ENCODE data around the gene KCNIP4.

KCNIP4 gene

GRCh38 chr4:21457086-21457840 lies 491.3 kb downstream of the KCNIP4 start:
- no peak for DNase-seq (ENCODE audit: low spot score)

- DNase-seq (ENCODE audit: low spot score): no peak
Measured at GRCh38 chr4:21454831-21455230, 493.7 kb downstream of the KCNIP4 start.

DNA sequence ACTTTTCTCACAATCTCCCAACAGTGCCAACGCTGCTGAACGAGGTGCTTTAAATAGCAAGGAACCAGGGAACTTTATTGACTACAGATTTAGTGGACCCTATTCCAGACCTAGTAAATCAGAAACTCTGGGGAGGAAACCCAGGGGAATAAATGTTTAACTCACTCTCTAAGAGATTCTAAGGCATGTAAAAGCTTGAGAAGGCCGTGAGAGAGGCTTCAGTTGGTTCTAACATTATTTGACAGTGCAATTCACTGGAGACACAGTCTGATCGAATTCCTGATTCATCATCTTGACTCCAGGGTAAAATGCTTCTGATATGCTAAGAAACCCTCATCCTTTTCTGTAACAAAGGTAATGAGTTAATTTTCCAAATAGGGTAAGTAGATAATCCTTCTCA lies 494.4 kb downstream of the KCNIP4 start:
- no peak for DNase-seq (ENCODE audit: low spot score)

DNA sequence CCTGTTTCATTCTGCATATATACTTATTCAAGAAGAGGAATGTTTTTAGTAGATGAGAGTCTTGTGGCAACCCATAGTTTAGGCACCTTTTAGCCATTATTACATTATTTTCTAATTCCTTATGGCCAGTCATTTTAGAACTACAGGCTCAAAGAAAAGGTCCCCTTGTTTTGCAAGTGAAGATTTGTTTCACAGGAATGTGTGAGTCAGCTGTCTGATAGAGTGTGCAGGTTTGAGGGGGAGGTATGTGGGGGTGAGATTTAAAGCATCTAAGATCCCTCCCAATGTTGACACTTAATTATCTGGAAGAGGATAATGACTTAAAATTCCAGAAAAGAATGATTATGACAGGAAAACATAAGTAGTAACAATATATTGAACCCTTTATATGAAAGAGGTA lies 495.6 kb downstream of the KCNIP4 start:
- DNase-seq (ENCODE audit: low spot score): no peak

GRCh38 chr4:21451032-21451431 lies 497.5 kb downstream of the KCNIP4 start:
- no peak for DNase-seq (ENCODE audit: low spot score)

DNA sequence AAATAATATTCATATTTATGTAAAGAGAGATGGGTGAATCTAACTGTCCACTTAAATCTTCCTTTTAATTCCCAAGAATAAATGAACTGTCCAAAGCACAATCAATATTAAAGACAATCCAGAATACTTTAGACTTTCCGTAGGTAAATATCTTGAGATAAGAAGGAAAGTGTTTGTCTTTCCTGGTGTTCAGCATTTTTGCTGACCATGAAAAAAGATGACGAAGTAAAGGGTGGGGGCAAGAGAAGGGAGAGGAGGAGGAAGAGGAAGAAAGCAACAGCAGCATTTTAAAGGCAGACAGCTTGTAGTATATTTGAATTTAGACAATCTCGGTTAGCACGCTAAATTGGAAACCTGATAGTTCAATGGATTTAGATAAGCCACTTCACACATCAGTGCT lies 498.2 kb downstream of the KCNIP4 start:
- no peak for DNase-seq (ENCODE audit: low spot score)

GRCh38 chr4:21447301-21448054 lies 501.1 kb downstream of the KCNIP4 start:
- no peak for DNase-seq (ENCODE audit: low spot score)

GRCh38 chr4:21420166-21420565 lies 528.4 kb downstream of the KCNIP4 start:
- DNase-seq (ENCODE audit: low spot score): no peak

- DNase-seq (ENCODE audit: low spot score): no peak
Measured at GRCh38 chr4:21415728-21416127, 532.8 kb downstream of the KCNIP4 start.

GRCh38 chr4:21413807-21414370 lies 534.7 kb downstream of the KCNIP4 start:
- DNase-seq (ENCODE audit: low spot score): no peak

DNA sequence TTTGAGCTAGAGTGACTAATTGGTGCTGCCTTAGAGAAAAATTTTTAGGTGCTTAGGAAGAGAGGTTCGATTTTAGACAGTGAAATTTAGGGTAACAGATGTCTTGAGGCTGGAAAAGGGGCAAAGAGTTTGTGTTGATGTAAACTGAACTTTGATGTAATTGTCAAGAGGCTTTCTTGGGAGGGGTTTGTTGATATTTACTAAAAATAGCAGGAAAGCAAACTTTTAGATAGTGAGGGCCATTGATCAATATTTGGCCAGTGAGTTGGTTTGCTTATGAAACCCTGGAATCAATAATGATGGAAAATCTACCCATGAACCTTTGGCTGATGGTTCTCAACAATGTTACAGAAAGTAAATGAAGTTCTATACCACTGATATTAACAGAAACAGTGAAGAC lies 537.5 kb downstream of the KCNIP4 start:
- no peak for DNase-seq (ENCODE audit: low spot score)

DNA sequence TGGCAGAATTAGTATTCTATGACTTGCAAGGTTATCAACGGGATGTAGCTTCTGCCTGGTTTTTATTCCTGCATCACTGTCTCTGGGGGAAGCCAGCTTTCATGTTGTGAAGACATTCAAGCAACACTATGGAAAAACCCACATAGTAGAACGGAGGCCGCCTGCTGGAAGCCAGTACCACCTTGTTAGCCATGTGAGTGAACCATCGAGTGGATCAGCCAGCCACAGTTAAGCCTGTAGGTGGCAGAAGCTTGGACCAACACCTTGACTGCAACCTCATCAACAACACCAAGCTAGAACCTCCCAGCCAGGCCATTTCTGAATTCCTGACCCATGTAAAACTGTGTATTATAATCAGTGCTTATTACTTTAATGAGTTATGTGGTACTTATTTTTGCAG lies 538.2 kb downstream of the KCNIP4 start:
- DNase-seq (ENCODE audit: low spot score): no peak

DNA sequence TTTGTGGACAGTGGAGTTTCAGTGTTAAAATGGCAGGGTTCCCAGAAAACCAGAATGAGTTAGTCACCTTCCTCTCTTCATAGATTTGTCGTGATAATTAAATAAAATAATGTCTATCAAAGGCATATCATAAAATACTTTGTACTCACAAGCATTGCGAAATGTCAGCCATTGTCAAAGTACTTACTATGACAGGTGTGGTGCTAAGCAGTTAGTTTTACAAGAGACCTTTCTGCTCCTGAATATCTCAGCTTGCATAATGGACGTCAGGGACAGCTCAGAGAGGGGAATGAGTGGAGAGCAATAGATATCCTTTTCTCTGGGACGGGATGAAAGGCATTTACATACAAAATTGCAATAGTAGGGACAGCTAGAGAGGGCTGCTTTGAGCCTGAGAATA lies 560.9 kb downstream of the KCNIP4 start:
- DNase-seq (ENCODE audit: low spot score): no peak

DNA sequence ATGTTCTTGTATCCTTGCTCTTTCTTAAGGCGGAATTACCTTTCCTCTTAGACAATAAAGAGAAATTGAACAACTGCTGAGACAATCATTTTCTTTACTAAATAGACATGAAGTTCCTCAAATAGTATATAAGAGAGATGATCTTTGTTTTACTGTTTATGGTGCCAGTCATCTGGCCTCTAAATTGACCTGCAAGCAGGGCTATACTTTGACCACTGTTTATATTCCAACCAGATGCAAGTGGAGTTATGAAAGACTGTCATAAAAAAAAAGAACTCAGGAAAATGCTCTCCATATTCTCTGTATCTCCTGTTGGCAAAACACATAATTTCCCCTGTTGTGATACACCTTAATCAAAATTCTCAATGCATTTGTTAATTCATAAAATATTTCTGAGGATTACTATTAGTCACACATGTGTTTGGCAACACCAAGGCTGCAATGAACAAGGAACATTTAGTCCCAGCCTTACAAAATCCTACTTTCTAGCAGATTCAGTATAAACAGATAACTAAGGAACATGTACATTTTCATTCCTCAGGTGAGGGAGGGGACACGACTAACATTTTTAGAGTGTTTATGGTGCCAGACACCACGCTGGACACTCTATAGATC lies 562.3 kb downstream of the KCNIP4 start:
- DNase-seq (ENCODE audit: low spot score): no peak

DNA sequence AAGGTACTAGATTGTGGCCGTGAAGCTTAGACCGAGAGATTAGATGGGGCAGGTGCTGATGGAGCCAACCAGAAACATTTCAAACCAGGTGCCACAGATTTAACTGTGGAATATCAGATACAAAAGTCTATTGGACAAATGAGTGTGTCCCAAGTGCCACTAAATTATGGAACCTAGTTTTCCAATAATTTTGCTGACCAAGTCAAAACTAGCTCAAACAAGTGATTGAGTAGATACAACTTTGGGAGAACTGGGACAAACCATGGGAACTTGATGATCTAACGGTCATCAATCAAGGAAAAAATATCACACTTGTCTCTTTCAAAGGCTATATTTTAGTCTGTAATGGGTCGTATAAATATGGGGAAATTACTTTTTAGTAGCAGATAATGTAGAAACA lies 562.9 kb downstream of the KCNIP4 start:
- DNase-seq (ENCODE audit: low spot score): no peak

DNA sequence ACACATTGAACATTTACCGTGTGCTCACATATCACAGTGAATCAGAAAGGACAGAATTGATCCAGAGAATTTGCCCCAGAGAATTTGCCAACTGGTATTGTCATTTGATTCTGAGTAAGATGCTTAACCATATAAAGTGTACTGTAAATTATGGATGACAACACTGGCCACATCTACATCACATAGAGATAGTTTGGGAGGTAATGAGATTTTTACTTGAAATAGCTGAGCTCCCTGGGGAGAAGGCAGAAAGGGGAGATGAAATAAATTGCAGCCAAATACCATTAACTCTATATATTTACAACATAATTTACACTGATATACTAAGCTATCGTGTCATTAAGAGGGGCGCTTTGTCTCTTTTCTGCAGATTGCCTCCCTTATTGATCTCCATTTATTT lies 564.0 kb downstream of the KCNIP4 start:
- DNase-seq (ENCODE audit: low spot score): no peak

GRCh38 chr4:21380861-21381260 lies 567.7 kb downstream of the KCNIP4 start:
- DNase-seq (ENCODE audit: low spot score): no peak

DNA sequence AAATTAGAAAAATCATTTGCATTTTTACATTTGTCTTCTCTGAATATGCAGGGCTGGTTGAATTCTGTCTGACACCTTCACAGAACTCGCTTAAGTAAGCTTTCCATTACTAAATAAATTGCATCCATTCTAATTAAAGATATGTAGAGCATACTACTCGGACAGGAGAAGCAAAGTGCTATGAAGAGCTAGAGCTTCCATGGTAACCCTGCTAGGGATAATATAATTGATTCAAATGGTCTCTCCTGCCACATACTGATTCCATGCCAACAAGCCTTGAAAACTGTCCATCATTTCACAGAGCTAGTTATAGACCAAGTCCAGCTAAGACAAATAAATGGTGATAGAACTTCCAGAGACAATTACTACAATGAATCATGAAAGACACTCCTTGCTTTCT lies 571.5 kb downstream of the KCNIP4 start:
- DNase-seq (ENCODE audit: low spot score): no peak

GRCh38 chr4:21376176-21376575 lies 572.4 kb downstream of the KCNIP4 start:
- no peak for DNase-seq (ENCODE audit: low spot score)

DNA sequence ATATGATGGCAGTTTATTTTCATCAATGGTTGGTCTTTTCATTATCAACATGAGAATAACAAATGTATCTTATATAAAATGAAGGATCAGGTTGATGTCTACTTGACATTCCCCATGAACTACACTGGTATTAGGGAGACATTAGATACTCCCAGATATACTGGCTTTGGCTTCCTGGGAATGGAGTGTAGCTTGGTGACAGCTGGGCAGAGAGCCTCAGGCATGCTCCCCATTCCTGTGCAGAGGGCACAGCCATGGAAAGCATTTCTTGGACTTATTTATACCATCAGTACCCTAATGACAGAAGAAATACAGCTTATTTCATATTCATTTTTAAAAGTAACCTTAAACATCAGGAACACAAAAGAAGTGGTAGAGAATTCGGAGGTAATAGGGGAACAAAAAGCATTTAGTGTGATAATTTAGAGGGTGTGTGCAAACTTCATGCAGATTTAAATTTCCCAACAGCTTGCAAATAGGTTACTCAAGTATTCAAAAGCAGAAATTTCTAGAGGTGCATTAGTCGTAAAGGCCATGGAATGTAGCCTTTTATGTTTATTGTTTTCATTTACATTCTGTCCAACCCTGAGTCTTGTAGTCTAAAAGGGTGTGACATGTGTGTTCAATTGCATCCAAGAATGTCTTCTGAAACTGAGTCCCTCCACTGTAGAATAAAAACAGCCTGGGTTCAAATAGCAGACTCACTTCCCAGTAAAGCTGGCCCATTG lies 573.8 kb downstream of the KCNIP4 start:
- no peak for DNase-seq (ENCODE audit: low spot score)

DNA sequence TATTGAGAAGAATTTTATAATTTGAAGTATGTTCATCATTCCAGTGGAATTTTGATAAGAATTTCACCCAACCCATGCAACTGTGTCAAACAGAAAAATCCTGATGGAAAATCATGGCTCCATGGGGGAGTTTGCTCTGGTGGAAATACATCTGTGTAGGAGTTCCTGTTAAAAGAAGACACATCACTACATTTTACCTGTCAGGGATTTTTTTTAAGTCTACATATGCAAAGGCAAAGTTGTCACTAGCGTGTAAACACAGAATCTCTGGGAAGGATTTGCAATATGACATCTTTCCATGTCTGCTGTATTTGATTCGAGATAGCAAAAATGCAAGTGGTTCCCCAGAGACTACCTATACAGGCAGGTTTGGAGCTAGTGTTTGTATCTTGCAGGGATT lies 581.0 kb downstream of the KCNIP4 start:
- no peak for DNase-seq (ENCODE audit: low spot score)

GRCh38 chr4:21366840-21367239 lies 581.7 kb downstream of the KCNIP4 start:
- DNase-seq (ENCODE audit: low spot score): no peak
